K562 (cell line): ENCODE measurements around the gene ULBP2. TPM values are rescaled to one million over a fixed set of nuclear protein-coding genes. Genes with fewer than 3 reads are reported as not detected.

Experiments used
- ARID1B ChIP-seq: fragments of 450-650 bp; IDR thresholded peaks from 2 replicates; pipeline ENCODE4 v1.6.1; 2016; ENCODE audit warnings: antibody characterized with exemption, mild to moderate bottlenecking, inconsistent platforms
- ARNT ChIP-seq, 2 experiments: fragments of 450-650 bp; IDR thresholded peaks; 2 replicates each; pipeline ENCODE4 v1.6.1; 2016; ENCODE audit warnings: mild to moderate bottlenecking in 1 of 2
- DIDO1 ChIP-seq: fragments of 450-650 bp; IDR thresholded peaks from 2 replicates; pipeline ENCODE4 v1.6.1; 2016; ENCODE audit warnings: low read depth, missing biosample characterization, missing genetic modification characterization
- ELF1 ChIP-seq: fragments of 200-800 bp; sonication (Bioruptor generic); IDR thresholded peaks from 2 replicates; pipeline ENCODE4 v1.6.1; 2016; ENCODE audit warnings: missing genetic modification characterization, missing compliant biosample characterization
- FOSL1 ChIP-seq: fragments of 200-800 bp; sonication (Bioruptor generic); conservative IDR thresholded peaks from 2 replicates; pipeline ENCODE4 v1.6.1; 2016; ENCODE audit warnings: missing genetic modification characterization, missing compliant biosample characterization
- GABPA ChIP-seq: fragments of 200-800 bp; sonication (Bioruptor generic); conservative IDR thresholded peaks from 2 replicates; pipeline ENCODE4 v1.6.1; 2016; ENCODE audit warnings: low read depth, missing genetic modification characterization, missing compliant biosample characterization
- GTF2F1 ChIP-seq: IDR thresholded peaks from 2 replicates; pipeline ENCODE4 v1.6.1; 2011; ENCODE audit warnings: low read depth, low read length, improper control_type of control experiment
- MIER1 ChIP-seq: fragments of 450-650 bp; IDR thresholded peaks from 2 replicates; pipeline ENCODE4 v1.6.1; 2016; ENCODE audit warnings: antibody characterized with exemption, mild to moderate bottlenecking, low read depth
- PHF8 ChIP-seq: fragments of 200-600 bp; sonication (generic); IDR thresholded peaks from 2 replicates; pipeline ENCODE4 v1.6.1; 2012; ENCODE audit warnings: mixed run types, mild to moderate bottlenecking, inconsistent platforms, low read length, moderate library complexity, borderline replicate concordance
- TEAD1 ChIP-seq, 2 experiments: fragments of 450-650 bp in 1 of 2; sonication (generic) in 1 of 2; formaldehyde crosslinking; IDR thresholded peaks; 2 replicates each; pipeline versions ENCODE4 v1.4.0 to v1.8.0; 2020 to 2022; ENCODE audit warnings: mild to moderate bottlenecking in 2 of 2, missing genetic modification reagents in 1 of 2
- TRIM24 ChIP-seq, 2 experiments: fragments of 450-650 bp; IDR thresholded peaks; 2 replicates each; pipeline ENCODE4 v1.6.1; 2016
- TRIM28 ChIP-seq: fragments of 450-650 bp; IDR thresholded peaks from 2 replicates; pipeline ENCODE4 v1.6.1; 2017
- ZNF778 ChIP-seq: fragments of 450-650 bp; formaldehyde crosslinking; IDR thresholded peaks from 2 replicates; pipeline ENCODE4 v1.4.0; 2020; ENCODE audit warnings: mild to moderate bottlenecking, moderate library complexity
- polyA plus RNA-seq, 8 experiments: library from polyadenylated mRNA; depleted of rRNA in 4 of 8; stranded (reverse) in 5 of 8; unstranded in 3 of 8; fragments of >200 nt; fragmentation: Nextera tagmentation in 2 of 8; fragmentation: Illumina TruSeq in 1 of 8; extraction: Ambion mirVana in 2 of 8; extraction: Trizol in 1 of 8; gene quantifications; 2 replicates each; pipeline versions ENCODE4 v1.2.1 to v1.2.3, GENCODE V29; 2011 to 2014; ENCODE audit warnings: inconsistent platforms in 1 of 8, missing spikeins in 1 of 8
- total RNA-seq, 7 experiments: library from RNA; depleted of rRNA in 6 of 7; stranded (reverse); fragments of >200 nt in 6 of 7; fragmentation: Illumina TruSeq in 2 of 7; extraction: Trizol in 2 of 7; gene quantifications; 2 replicates each; pipeline versions ENCODE4 v1.2.1 to v1.2.3, GENCODE V29; 2011 to 2021; ENCODE audit warnings: low replicate concordance in 1 of 7
- TF ChIP-seq, protein P1 (sequence below), 2 experiments: fragments of 450-650 bp in 1 of 2; sonication (generic) in 1 of 2; formaldehyde crosslinking in 1 of 2; IDR thresholded peaks in 1 of 2; conservative IDR thresholded peaks in 1 of 2; 2 replicates each; pipeline versions ENCODE4 v1.6.1 to v1.8.1; 2016 to 2023; ENCODE audit warnings: mild to moderate bottlenecking in 2 of 2, moderate library complexity in 2 of 2, inconsistent platforms in 1 of 2, missing genetic modification reagents in 1 of 2
- TF ChIP-seq, protein P2 (sequence below): fragments of 250-450 bp; sonication (Bioruptor Pico); IDR thresholded peaks from 2 replicates; pipeline ENCODE4 v1.8.0; 2022; ENCODE audit warnings: moderate library complexity, mild to moderate bottlenecking, inconsistent platforms
- TF ChIP-seq, protein P3 (sequence below): fragments of 250-450 bp; sonication (Bioruptor Pico); IDR thresholded peaks from 2 replicates; pipeline ENCODE4 v1.4.0; 2020; ENCODE audit warnings: borderline replicate concordance
- TF ChIP-seq, protein P4 (sequence below), 2 experiments: fragments of 450-650 bp; IDR thresholded peaks; 2 replicates each; pipeline ENCODE4 v1.6.1; 2016

Gene ULBP2
- total and polyA plus RNA-seq, 9 of the 15 experiments (the other 6 are each of a cell fraction or from before 2014, with no cell fraction given), result 0.50 to 5.3 (median 1.2) TPM

DNA sequence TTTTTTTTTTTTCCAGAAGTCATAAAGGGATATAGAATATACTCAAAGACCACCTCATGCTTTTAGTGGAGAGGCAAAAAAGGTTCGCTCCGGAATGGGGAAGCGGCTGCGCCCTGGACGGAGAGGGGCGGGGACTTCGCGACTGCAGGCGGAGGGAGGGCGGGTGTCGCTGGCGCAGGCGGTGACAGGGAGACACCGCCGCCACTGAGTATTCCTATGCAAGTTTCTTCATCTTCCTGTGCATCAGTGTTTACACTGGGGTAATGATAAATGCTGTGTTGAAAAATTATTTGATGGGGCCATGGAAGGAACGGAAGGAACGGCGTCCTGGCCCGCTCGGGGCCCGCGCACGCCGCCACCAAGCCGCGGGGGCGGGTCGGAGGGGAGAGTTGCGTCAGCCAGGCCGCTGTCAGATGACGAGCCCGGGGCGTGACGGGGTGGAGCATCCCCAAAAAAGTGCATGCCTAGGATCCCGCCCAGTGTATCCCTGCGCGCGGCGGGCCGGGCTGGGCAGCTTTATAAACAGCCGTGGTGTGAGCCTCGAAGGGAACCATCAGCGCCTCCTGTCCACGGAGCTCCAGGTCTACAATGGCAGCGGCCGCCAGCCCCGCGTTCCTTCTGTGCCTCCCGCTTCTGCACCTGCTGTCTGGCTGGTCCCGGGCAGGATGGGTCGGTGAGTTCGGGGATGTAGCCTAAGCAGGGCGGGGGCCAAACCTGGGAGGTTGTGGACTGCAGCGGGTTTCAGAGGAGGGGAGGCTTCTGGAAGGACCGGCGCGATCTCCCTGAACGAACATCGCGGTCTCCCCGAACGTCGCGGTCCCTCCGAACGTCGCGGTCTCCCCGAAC is 21.9 kb downstream of the ULBP2 start, which contains the start of gene ULBP1 (continued):
- TF ChIP-seq, protein P1, sequence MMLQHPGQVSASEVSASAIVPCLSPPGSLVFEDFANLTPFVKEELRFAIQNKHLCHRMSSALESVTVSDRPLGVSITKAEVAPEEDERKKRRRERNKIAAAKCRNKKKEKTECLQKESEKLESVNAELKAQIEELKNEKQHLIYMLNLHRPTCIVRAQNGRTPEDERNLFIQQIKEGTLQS (IDR thresholded peaks at IDR 0.05), result peak; percentile 99
- TF ChIP-seq, protein P1 (CRISPR knock-in tag; conservative IDR thresholded peaks at IDR 0.05), result peak; percentile 99
- TF ChIP-seq, protein P2, sequence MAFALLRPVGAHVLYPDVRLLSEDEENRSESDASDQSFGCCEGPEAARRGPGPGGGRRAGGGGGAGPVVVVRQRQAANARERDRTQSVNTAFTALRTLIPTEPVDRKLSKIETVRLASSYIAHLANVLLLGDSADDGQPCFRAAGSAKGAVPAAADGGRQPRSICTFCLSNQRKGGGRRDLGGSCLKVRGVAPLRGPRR (CRISPR knock-in tag), result no peak
- no peak for TF ChIP-seq MIER1
- TF ChIP-seq GABPA, result peak; percentile 38; the same call in 1 of the 2 replicates
- 0 out of 2 replicates have a peak, but pooled peaks have one; percentile 6 for TF ChIP-seq GTF2F1
- TF ChIP-seq ZNF778 (CRISPR knock-in tag), result no peak
- TF ChIP-seq TEAD1 (CRISPR knock-in tag; IDR thresholded peaks at IDR 0.05), result peak in 1 of 2 experiments; percentile 85; a peak in 1 of 4 replicates
- peak; percentile 60 for TF ChIP-seq ARID1B
- TF ChIP-seq ARNT (IDR thresholded peaks at IDR 0.05), result peak in 1 of 2 experiments; percentile 23; a peak in 1 of 4 replicates
- TF ChIP-seq FOSL1 (tag), result peak; percentile 85; the same call in 1 of the 2 replicates
- peak; percentile 36 to 76; a peak in 3 of 4 replicates for TF ChIP-seq TRIM24 (IDR thresholded peaks at IDR 0.05)
- TF ChIP-seq, protein P3, sequence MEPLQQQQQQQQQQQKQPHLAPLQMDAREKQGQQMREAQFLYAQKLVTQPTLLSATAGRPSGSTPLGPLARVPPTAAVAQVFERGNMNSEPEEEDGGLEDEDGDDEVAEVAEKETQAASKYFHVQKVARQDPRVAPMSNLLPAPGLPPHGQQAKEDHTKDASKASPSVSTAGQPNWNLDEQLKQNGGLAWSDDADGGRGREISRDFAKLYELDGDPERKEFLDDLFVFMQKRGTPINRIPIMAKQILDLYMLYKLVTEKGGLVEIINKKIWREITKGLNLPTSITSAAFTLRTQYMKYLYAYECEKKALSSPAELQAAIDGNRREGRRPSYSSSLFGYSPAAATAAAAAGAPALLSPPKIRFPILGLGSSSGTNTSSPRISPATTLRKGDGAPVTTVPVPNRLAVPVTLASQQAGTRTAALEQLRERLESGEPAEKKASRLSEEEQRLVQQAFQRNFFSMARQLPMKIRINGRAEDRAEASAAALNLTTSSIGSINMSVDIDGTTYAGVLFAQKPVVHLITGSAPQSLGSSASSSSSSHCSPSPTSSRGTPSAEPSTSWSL (CRISPR knock-in tag), result 0 out of 2 replicates have a peak, but pooled peaks have one; percentile 29
- TF ChIP-seq PHF8, result peak; percentile 87
- TF ChIP-seq ELF1, result 0 out of 2 replicates have a peak, but pooled peaks have one; percentile 62
- TF ChIP-seq, protein P4, sequence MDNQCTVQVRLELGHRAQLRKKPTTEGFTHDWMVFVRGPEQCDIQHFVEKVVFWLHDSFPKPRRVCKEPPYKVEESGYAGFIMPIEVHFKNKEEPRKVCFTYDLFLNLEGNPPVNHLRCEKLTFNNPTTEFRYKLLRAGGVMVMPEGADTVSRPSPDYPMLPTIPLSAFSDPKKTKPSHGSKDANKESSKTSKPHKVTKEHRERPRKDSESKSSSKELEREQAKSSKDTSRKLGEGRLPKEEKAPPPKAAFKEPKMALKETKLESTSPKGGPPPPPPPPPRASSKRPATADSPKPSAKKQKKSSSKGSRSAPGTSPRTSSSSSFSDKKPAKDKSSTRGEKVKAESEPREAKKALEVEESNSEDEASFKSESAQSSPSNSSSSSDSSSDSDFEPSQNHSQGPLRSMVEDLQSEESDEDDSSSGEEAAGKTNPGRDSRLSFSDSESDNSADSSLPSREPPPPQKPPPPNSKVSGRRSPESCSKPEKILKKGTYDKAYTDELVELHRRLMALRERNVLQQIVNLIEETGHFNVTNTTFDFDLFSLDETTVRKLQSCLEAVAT (IDR thresholded peaks at IDR 0.05), result peak in 1 of 2 experiments; percentile 79; a peak in 2 of 4 replicates
- TF ChIP-seq TRIM28, result peak; percentile 41; the same call in 1 of the 2 replicates
- TF ChIP-seq DIDO1 (tag), result peak; percentile 33; the same call in 1 of the 2 replicates
